COLO668 (cell line): ENCODE results near the gene FRMD8.

ENCODE experiments used
- DNase-seq: peaks from one replicate; lab custom pipeline; 2025; ENCODE audit not compliant: unreplicated experiment; lab: John Stamatoyannopoulos, UW

FRMD8 gene

DNA sequence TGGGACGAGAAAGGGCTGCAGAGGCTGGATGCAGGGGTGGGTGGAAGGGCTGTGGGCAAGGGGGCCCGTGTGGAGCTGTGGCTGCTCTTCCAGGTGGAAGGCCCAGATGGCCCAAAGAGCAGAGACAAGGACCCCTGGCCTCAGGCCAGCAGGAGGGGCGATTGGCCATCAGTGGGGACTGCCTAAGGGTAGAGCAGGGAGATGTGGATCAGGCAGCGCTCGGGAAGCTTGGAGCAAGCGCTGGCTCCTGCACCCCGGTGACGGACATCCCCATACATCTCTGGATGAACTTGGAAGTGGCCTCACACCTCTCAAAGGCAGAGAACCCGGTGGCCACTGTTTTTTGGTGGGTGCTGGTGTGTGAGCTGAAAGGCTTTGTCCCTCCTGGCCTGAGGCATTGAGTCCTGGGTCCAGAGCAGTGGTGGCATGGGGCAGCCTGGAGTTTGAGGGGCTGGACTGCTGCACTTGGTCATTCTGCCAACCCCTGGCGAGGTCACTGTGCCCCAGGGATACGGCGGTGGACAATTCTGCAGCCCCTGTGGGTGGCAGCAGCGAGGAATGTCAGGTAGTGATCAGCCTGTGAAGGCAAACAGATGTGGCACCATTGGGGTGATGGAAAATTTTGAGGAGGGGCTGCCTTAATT is 5.9 kb downstream of the FRMD8 start:
- DNase-seq: no peak

GRCh38 chr11:65392899-65393298 is 6.5 kb downstream of the FRMD8 start:
- DNase-seq: no peak

DNA sequence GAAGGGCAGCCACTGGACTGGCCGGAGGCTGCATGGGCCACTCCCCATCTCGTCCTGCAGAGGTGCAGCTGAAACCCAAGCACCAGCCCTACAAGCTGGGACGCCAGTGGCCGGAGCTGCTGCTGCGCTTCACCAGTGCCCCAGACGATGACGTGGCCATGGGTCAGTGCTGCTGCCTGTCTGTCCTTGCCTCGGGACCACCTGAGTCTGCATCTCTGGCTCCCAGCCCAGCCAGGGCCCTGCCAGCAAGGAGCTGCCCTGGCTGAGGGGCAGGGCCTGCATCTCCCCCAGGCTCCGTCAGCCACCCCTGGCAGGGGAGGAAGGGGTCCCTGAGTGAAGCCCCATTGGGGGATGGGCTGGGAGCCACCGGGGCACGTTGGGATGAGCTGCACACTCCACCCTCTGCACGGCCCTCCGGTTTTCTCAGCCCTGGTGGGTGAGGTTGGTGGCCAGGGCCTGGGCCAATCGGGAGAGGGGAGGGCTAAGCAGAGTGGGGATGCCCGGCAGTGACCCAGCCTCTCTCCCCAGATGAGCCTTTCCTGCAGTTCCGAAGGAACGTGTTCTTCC is 7.2 kb downstream of the FRMD8 start:
- no peak for DNase-seq

DNA sequence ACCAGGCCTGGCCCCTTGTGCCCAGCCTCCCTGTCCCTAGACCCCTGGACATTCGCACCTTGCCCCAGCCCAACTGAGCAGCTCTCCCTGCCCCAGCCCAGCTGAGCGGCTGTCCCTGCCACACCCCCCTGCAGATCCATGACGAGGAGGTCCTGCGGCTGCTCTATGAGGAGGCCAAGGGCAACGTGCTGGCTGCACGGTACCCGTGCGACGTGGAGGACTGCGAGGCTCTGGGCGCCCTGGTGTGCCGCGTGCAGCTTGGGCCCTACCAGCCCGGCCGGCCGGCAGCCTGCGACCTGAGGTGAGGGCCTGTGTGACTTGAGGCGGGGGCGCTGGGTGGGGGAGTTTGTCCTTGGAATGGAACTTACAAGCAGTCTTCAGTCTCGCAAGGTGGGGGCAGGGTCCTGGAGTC is 7.7 kb downstream of the FRMD8 start:
- no peak for DNase-seq

GRCh38 chr11:65395961-65396530 is 9.6 kb downstream of the FRMD8 start:
- DNase-seq: no peak

GRCh38 chr11:65396769-65397745 is 10.6 kb downstream of the FRMD8 start:
- DNase-seq: no peak

DNA sequence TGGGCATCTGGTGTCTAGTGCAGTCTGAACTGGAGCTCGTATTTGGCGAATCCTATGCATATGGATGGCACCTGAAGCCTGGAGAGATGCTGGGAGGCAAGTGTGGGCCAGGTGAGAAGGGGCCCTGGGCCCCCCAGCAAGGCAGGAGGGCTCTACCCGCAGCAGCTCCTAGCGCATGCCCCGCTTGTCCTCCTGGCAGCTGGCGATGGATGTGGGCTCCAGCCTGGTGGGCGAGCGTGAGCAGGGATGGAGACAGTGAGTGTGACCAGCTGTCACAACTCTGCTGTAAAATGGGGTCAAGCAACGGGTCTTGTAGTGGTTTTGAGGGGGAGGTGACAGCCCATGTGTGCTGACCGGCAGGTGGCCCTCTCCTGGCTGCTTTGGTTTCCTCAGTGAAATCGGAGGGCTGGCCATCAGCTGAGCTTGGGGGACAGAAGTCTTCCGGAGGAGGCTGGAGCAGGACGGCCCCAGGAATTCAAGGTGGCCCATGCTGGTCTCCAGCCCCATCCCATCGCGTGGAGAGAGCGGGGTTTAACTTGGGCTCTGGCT is 12.0 kb downstream of the FRMD8 start:
- DNase-seq: no peak

GRCh38 chr11:65399249-65399648 is 12.8 kb downstream of the FRMD8 start:
- DNase-seq: no peak

- no peak for DNase-seq
Measured at GRCh38 chr11:65399845-65400244, 13.4 kb downstream of the FRMD8 start.

DNA sequence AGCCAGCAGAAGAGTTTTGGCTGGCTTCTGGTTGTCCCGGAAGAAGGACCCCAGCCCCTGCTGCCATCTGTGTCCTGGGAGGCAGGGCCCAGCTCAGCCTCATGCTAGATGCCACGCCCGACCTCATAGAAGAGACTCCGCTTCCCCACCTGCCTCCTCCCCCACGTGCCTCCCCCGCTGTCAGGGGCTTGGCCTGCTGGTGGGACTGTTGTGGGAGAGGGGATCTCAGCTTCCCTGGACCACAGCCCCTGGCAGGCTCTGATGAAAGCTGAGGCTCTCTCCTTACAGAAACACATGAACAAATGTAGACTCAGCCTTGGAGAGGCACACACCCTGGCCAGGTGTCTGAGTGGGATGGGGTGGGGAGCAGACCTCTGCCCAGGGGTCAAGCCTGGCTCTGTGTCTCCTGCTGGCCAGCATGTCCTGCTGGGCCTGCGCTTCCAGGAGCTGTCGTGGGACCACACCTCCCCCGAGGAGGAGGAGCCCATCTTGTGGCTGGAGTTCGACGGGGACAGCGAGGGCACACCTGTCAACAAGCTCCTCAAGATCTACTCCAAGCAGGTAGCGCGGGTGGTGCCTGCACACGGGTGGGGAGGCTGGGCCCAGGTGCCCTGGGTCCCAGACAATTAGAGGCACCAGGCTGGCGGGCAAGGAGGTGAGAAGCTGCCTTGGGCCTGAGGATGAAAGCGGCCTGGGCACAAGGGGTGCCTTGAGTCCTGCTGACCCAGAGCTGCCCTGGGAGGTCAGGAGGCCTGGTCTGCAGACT is 14.1 kb downstream of the FRMD8 start:
- DNase-seq: no peak

DNA sequence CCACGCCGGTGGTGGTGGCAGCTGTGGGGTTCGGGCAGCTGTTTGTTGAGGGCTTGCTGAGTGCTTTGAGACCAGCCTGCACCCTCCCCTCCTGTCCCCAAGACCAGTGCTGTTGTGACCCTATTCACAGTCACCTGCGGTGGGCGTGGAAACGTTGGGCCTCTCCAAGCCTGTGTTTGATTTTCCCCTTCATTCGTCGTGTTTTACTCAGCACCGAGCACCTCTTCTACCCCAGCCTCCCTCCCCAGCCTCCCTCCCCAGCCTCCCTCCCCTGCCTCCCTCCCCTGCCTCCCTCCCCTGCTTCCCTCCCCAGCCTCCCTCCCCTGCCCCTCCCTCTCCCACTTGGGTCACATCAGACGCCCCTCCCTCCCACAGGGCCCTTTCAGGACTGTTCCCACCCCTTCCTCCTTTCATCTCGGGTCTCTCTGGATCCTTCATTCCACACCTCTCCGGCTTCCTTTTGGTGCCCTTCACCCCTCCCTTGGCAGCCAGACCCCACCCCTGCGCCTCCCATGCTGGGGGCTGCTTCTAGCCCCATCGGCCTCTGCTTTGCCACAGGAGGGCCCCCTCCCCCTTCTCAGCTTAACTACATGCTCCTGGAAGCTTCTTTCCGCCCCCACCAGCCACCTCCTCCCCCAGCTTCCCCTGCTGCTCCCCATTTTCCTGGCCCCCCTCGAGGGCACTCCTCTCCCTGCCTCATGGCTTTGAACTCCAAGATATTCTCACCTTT is 14.8 kb downstream of the FRMD8 start:
- no peak for DNase-seq

DNA sequence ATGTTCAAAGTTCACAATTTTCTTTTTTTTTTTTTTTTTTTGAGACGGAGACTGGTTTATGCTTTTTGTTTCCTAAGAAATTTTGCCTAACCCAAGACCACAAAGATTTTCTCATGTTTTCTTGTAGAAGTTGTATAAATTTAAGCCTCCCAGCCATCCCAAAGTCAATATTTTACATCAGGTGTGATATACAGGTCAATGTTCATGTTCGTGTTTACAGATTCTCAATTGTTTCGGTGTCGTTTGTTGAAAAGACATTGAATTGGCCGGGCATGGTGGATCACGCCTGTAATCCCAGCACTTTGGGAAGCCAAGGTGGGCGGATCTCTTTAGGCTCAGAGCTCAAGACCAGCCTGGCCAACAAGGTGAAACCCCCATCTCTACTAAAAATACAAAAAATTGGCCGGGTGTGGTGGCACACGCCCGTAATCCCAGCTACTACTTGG is 15.4 kb downstream of the FRMD8 start:
- no peak for DNase-seq

DNA sequence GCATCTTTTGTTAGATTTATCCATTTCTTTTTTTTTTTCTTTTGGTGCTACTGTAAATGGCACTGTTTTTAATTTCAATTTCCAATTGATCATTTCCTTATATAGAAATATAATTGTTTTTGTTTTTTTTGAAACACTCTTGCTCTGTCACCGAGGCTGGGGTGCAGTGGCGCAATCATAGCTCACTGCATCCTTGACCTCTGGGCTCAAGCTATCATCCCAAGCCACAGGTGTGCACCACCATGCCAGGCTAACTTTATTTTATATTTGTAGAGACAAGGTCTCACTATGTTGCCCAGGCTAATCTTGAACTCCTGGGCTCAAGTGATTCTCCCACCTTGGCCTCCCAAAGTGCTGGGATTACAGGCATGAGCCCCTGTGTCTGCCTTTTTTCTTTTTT is 16.4 kb downstream of the FRMD8 start:
- DNase-seq: no peak

DNA sequence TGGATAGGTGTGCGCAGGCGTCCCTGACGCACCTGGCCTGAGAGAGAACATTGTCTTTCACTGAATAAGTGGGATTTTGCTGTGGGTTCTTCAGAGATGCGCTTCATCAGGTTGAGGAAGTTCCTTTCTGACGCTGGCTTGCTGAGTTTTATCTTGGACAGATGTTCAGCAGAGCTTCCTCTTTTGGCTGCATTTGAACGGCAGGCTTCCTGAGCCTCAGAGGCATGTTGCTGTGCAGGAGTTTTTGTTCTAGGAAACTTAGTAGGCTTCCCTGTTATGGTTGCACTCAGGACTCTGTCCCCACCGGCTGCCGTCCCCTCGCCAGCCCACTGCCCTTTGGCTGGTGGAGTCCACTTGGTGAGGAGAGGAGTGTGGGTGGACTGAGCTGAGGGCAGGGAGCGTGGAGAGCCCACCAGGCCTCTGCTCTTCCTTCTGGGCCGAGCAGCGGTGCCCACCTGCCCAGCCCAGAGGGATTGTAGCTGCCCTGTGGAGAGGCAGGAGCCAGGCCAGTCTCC is 17.2 kb downstream of the FRMD8 start:
- DNase-seq: no peak

GRCh38 chr11:65404210-65404609 is 17.8 kb downstream of the FRMD8 start:
- peak; percentile 12 for DNase-seq

DNA sequence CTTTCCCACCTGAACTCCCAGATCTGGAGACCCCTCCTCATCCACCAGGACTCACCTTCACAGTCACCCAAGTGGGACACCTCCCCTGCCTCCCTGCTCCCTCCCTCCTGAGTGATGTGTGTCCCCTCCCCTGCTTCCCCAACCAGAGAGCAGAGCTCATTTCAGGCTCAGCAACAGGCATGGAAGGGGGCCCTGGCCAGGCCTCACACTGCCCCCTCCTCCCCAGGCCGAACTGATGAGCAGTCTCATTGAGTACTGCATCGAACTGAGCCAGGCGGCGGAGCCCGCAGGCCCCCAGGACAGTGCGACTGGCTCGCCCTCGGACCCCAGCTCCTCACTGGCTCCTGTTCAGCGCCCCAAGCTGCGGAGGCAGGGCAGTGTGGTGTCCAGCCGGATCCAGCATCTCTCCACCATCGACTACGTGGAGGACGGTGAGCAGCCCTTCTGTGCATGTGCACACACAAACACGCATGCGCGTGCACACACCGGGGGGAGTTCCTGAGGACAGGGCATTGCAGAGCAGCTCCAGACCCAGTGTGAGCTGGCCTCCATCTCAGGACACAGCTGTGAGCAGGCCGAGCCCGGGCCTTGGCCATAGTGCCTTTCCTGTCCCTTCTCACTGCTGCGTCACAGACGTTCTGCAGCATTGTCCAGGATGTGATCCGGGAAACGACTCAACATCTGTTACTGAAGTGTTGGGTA is 18.4 kb downstream of the FRMD8 start:
- no peak for DNase-seq

GRCh38 chr11:65410936-65411680 is 24.7 kb downstream of the FRMD8 start:
- DNase-seq: no peak

DNA sequence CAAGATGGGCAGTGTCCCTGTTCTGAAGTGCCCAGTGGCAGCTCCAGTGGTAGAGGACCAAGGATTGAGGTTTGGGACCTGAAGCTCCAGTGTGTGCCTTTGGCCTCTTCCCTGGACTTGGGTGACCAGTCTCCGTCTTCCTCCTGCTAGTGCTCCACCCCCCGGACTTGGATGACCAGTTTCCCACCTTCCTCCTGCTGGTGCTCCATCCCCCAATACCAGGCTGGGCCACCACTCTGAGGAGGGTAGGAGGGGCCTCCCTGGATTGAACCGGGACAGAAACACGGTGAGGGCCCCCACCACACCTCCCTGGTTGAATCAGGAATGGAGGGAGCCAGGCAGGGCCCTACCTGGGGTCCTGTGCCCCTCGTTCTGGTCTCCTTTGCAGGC is 25.2 kb downstream of the FRMD8 start:
- no peak for DNase-seq
